DND-41 (cell line): ENCODE results near the gene RABEP1.

ENCODE experiments used
- ATAC-seq: fragments of 200-7000 bp; cut with Tn5 transposase; 3 replicates; pipeline ENCODE4 v1.9.1; 2021; ENCODE audit warnings: low read depth; ENCODE audit not compliant: insufficient read depth
- DNase-seq: peaks from one replicate; pipeline ENCODE4 v3.0.0-alpha.2; 2020
- H2AFZ ChIP-seq: 2 replicates; pipeline ENCODE4 v1.6.0; 2012; ENCODE audit warnings: low read depth, low read length
- H3K27ac ChIP-seq: 2 replicates; pipeline ENCODE4 v1.5.1; 2012; ENCODE audit warnings: low read length, inconsistent platforms
- H3K27me3 ChIP-seq: fragments of 200-600 bp; sonication (generic); 2 replicates; pipeline ENCODE4 v1.6.0; 2012; ENCODE audit warnings: low read length, mild to moderate bottlenecking, inconsistent platforms; ENCODE audit not compliant: insufficient read depth, poor library complexity
- H3K36me3 ChIP-seq: 2 replicates; pipeline ENCODE4 v1.5.1; 2012; ENCODE audit warnings: low read length, inconsistent platforms; ENCODE audit not compliant: insufficient read depth
- H3K4me1 ChIP-seq: 2 replicates; pipeline ENCODE4 v1.5.1; 2012; ENCODE audit warnings: mild to moderate bottlenecking, low read length; ENCODE audit not compliant: insufficient read depth
- H3K4me2 ChIP-seq: 2 replicates; pipeline ENCODE4 v1.6.0; 2012; ENCODE audit warnings: mild to moderate bottlenecking, moderate library complexity, low read length, inconsistent platforms; ENCODE audit not compliant: insufficient read depth
- H3K4me3 ChIP-seq, 2 experiments: fragments of 200-600 bp in 1 of 2; shearing (Covaris generic) in 1 of 2; 2 replicates each; pipeline ENCODE4 v1.5.1; 2012 to 2016; ENCODE audit warnings: inconsistent platforms in 2 of 2, low read length in 2 of 2, mild to moderate bottlenecking in 2 of 2, low read depth in 1 of 2, moderate library complexity in 1 of 2
- H3K79me2 ChIP-seq: 2 replicates; pipeline ENCODE4 v1.6.0; 2012; ENCODE audit warnings: low read length, inconsistent platforms; ENCODE audit not compliant: insufficient read depth
- H3K9ac ChIP-seq: 2 replicates; pipeline ENCODE4 v1.6.0; 2012; ENCODE audit warnings: low read depth, mild to moderate bottlenecking, inconsistent platforms, low read length, moderate library complexity
- H3K9me3 ChIP-seq: 2 replicates; pipeline ENCODE4 v1.5.1; 2012; ENCODE audit warnings: low read length, moderate library complexity, mild to moderate bottlenecking, inconsistent platforms; ENCODE audit not compliant: insufficient read depth, severe bottlenecking
- H4K20me1 ChIP-seq: 2 replicates; pipeline ENCODE4 v1.6.0; 2012; ENCODE audit warnings: low read length; ENCODE audit not compliant: insufficient read depth
- EZH2 ChIP-seq: IDR thresholded peaks from 3 replicates; pipeline ENCODE4 v1.6.1; 2012; ENCODE audit warnings: borderline replicate concordance, low read depth, mild to moderate bottlenecking, moderate library complexity, low read length, inconsistent platforms; ENCODE audit not compliant: severe bottlenecking
- TF ChIP-seq, protein P1 (sequence below): IDR thresholded peaks from 2 replicates; pipeline ENCODE4 v1.5.1; 2012; ENCODE audit warnings: borderline replicate concordance, low read length, moderate library complexity, mild to moderate bottlenecking; ENCODE audit not compliant: poor library complexity, severe bottlenecking; ENCODE audit errors: extremely low read depth

RABEP1 gene

DNA sequence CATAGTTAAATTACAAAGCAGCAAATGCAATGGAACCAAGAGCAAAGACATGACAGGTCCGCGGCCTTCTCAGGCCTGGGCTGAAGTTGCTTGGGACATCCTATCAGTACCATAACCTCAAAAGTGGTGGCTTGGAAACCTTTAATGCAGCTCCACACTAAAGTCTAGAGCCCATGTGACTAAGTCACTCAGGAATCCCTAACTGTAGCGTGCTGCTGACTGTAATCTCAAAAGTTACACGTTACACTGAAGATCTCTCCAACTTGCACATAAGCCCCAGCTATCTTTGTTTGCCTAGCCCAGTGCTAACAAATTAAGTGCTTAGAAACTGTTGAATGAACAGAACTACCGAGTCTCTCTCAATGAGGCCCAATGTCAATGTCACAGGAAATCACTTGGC, 109.6 kb downstream of the RABEP1 start:
- ATAC-seq, result no peak
- TF ChIP-seq EZH2, result no peak
- TF ChIP-seq, protein P1, sequence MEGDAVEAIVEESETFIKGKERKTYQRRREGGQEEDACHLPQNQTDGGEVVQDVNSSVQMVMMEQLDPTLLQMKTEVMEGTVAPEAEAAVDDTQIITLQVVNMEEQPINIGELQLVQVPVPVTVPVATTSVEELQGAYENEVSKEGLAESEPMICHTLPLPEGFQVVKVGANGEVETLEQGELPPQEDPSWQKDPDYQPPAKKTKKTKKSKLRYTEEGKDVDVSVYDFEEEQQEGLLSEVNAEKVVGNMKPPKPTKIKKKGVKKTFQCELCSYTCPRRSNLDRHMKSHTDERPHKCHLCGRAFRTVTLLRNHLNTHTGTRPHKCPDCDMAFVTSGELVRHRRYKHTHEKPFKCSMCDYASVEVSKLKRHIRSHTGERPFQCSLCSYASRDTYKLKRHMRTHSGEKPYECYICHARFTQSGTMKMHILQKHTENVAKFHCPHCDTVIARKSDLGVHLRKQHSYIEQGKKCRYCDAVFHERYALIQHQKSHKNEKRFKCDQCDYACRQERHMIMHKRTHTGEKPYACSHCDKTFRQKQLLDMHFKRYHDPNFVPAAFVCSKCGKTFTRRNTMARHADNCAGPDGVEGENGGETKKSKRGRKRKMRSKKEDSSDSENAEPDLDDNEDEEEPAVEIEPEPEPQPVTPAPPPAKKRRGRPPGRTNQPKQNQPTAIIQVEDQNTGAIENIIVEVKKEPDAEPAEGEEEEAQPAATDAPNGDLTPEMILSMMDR, result no peak
- H3K4me1 ChIP-seq, result no peaks in the 10 kb centered on the region
- H2AFZ ChIP-seq, result no peak overlapping the region
- no peak overlapping the region for H3K27ac ChIP-seq
- H4K20me1 ChIP-seq, result no peaks in the 10 kb centered on the region
- no peak overlapping the region for H3K9ac ChIP-seq
- H3K27me3 ChIP-seq, result no peaks in the 10 kb centered on the region
- H3K9me3 ChIP-seq, result no peaks in the 10 kb centered on the region
- no peak for DNase-seq
- H3K4me3 ChIP-seq, result no peak overlapping the region
- no peaks in the 10 kb centered on the region for H3K79me2 ChIP-seq
- H3K4me2 ChIP-seq, result no peak overlapping the region
- H3K36me3 ChIP-seq, result peaks cover 90% of the 10 kb centered on the region

DNA sequence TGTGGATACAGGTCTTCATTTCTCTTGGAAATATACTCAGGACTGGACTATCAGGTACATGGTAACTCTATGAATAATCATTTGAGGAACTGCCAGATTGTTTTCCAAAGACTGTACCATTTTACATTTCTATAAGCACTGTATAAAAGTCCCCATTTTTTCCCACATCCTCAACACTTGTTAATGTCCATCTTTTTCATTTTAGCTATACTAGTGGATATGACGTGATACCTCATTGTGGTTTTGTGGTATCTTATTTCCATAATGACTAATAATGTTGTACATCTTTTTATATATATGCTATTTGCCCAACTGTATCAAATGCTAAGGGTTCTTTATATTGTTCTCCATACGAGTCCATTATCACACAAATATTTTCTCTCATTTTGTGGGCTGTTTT, 114.5 kb downstream of the RABEP1 start:
- Histone ChIP-seq H3K9me3 (no peaks in the 10 kb centered on the region), H2AFZ (no peak overlapping the region), H3K4me1 (no peaks in the 10 kb centered on the region), H3K79me2 (no peaks in the 10 kb centered on the region), H3K27me3 (no peaks in the 10 kb centered on the region), H3K36me3 (peaks cover 89% of the 10 kb centered on the region), H3K4me3 (no peak overlapping the region), H3K27ac (no peak overlapping the region), H3K4me2 (no peak overlapping the region), H3K9ac (no peak overlapping the region), H4K20me1 (no peaks in the 10 kb centered on the region)
- no peak for TF ChIP-seq EZH2
- TF ChIP-seq, protein P1, result no peak
- no peak for ATAC-seq
- no peak for DNase-seq

DNA sequence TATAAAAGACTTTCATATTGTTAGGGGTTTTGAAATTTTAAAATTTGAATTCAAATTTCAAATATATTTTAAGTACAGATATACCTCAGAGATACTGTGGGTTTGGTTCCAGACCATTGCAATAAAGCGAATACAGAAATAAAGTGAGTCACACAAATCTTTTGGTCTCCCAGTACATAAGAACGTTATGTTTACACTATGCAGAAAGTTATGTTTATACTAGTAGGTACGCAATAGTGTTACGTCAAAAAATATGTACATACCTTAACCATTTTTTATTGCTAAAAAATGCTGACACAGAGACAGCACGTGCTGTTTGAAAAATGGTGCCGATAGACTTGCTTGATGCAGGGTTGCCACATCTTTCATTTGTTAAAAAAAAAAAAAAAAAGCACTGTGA, 117.7 kb downstream of the RABEP1 start:
- Histone ChIP-seq H3K27me3 (no peaks in the 10 kb centered on the region), H3K9me3 (no peaks in the 10 kb centered on the region), H3K36me3 (peaks cover 88% of the 10 kb centered on the region), H2AFZ (no peak overlapping the region), H3K27ac (no peak overlapping the region), H3K4me3 (no peak overlapping the region), H3K79me2 (peaks cover 6% of the 10 kb centered on the region; the same call in 1 of the 2 replicates), H3K9ac (no peak overlapping the region), H4K20me1 (no peaks in the 10 kb centered on the region), H3K4me1 (no peaks in the 10 kb centered on the region), H3K4me2 (no peak overlapping the region)
- TF ChIP-seq EZH2, result no peak
- TF ChIP-seq, protein P1, result no peak
- no peak for ATAC-seq
- DNase-seq, result no peak

DNA sequence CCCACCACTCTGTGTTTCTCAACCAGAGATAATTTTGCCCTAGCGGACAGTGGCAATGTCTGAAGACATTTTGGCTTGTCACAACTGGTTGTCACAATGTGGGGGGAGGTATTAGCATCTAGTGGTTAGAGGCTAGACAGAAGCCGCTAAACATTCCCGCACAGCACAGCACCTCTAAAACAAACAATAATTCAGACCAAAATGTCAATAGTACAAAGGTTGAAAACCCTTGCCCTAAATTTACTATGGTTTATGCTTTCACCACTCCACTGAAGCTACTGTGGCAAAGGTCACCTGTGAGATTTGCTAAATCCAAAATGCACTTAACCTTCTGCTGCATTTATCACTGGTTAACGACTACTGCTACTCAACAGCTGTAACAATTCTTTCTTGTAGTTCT, 123.3 kb downstream of the RABEP1 start:
- H3K4me1 ChIP-seq, result no peaks in the 10 kb centered on the region

More for the DNA sequence above, 123.3 kb downstream of the RABEP1 start:
- no peak for TF ChIP-seq EZH2
- TF ChIP-seq, protein P1, result no peak
- DNase-seq, result no peak
- no peak overlapping the region for H3K4me3 ChIP-seq
- no peaks in the 10 kb centered on the region for H3K27me3 ChIP-seq
- H2AFZ ChIP-seq, result no peak overlapping the region
- H3K4me2 ChIP-seq, result no peak overlapping the region
- ATAC-seq, result no peak
- no peak overlapping the region for H3K27ac ChIP-seq
- no peak overlapping the region for H3K9ac ChIP-seq
- no peaks in the 10 kb centered on the region for H3K9me3 ChIP-seq
- peaks cover 93% of the 10 kb centered on the region for H3K36me3 ChIP-seq
- H4K20me1 ChIP-seq, result peaks cover 8% of the 10 kb centered on the region; the same call in 1 of the 2 replicates
- H3K79me2 ChIP-seq, result peaks cover 10% of the 10 kb centered on the region; the same call in 1 of the 2 replicates
